MM.1S (cell line): Measurements from ENCODE around the gene KIAA1671.

Source experiments
- DNase-seq: peaks from one replicate; pipeline ENCODE4 v3.0.0-alpha.2; 2015
- H2AFZ ChIP-seq: fragments of 300-600 bp; sonication (generic); 2 replicates; pipeline ENCODE4 v1.6.0; 2016; ENCODE audit warnings: antibody characterized with exemption, low read length
- H3F3A ChIP-seq: fragments of 300-600 bp; sonication (generic); 2 replicates; pipeline ENCODE4 v1.6.1; 2016; ENCODE audit warnings: mild to moderate bottlenecking, antibody characterized with exemption, low read length, moderate library complexity, mixed read lengths; ENCODE audit not compliant: insufficient read depth
- H3K27ac ChIP-seq: fragments of 300-600 bp; sonication (generic); 2 replicates; pipeline ENCODE4 v1.5.1; 2016; ENCODE audit warnings: mild to moderate bottlenecking, low read length
- H3K27me3 ChIP-seq: fragments of 300-600 bp; sonication (generic); replicated peaks from 2 replicates; pipeline ENCODE4 v1.6.0; 2016; ENCODE audit warnings: low read length; ENCODE audit not compliant: insufficient read depth
- H3K36me3 ChIP-seq: fragments of 300-600 bp; sonication (generic); replicated peaks from 2 replicates; pipeline ENCODE4 v1.6.1; 2016; ENCODE audit warnings: mild to moderate bottlenecking, low read length, mixed read lengths; ENCODE audit not compliant: insufficient read depth
- H3K4me1 ChIP-seq: fragments of 300-600 bp; sonication (generic); 2 replicates; pipeline ENCODE4 v1.6.1; 2016; ENCODE audit warnings: low read length, mixed read lengths
- H3K4me2 ChIP-seq: fragments of 300-600 bp; sonication (generic); 2 replicates; pipeline ENCODE4 v1.6.0; 2016; ENCODE audit warnings: low read depth, low read length
- H3K4me3 ChIP-seq: fragments of 300-600 bp; sonication (generic); 2 replicates; pipeline ENCODE4 v1.5.1; 2016; ENCODE audit warnings: low read length, mixed read lengths
- H3K79me2 ChIP-seq: fragments of 300-600 bp; sonication (generic); 2 replicates; pipeline ENCODE4 v1.6.1; 2016; ENCODE audit warnings: mixed run types, low read length, mixed read lengths
- H3K9ac ChIP-seq: fragments of 300-600 bp; sonication (generic); 2 replicates; pipeline ENCODE4 v1.6.1; 2016; ENCODE audit warnings: low read length, mixed read lengths
- H3K9me2 ChIP-seq: fragments of 300-600 bp; sonication (generic); replicated peaks from 2 replicates; pipeline ENCODE4 v1.6.1; 2016; ENCODE audit warnings: mild to moderate bottlenecking, low read length, mixed read lengths; ENCODE audit not compliant: insufficient read depth
- H3K9me3 ChIP-seq: fragments of 300-600 bp; sonication (generic); replicated peaks from 2 replicates; pipeline ENCODE4 v1.6.1; 2016; ENCODE audit warnings: mild to moderate bottlenecking, low read length, mixed read lengths; ENCODE audit not compliant: insufficient read depth
- H4K20me1 ChIP-seq: fragments of 300-600 bp; sonication (generic); 2 replicates; pipeline ENCODE4 v1.6.1; 2016; ENCODE audit warnings: mild to moderate bottlenecking, low read length, moderate library complexity, mixed read lengths; ENCODE audit not compliant: insufficient read depth
- CTCF ChIP-seq: fragments of 300-600 bp; sonication (generic); IDR thresholded peaks from 2 replicates; pipeline ENCODE4 v1.5.1; 2016; ENCODE audit warnings: antibody characterized with exemption, low read length, mixed read lengths
- EZH2 ChIP-seq: fragments of 300-600 bp; sonication (generic); optimal IDR thresholded peaks from 2 replicates; pipeline ENCODE3; 2017; ENCODE audit warnings: low read depth, mild to moderate bottlenecking, antibody characterized with exemption, low read length, mixed read lengths
- EZH2phosphoT487 ChIP-seq: fragments of 300-600 bp; sonication (generic); IDR thresholded peaks from 2 replicates; pipeline ENCODE4 v1.6.1; 2018; ENCODE audit warnings: antibody characterized with exemption, low read length

KIAA1671 gene

GRCh38 chr22:25193548-25193947, 241.0 kb downstream of the KIAA1671 start:
- H3K4me1 ChIP-seq: no peaks in the 10 kb centered on the region
- H3K4me3 ChIP-seq: no peak overlapping the region
- H3K27ac ChIP-seq: no peak overlapping the region
- no peaks in the 10 kb centered on the region for H4K20me1 ChIP-seq
- H3K9me2 ChIP-seq: no peaks in the 10 kb centered on the region
- H3K36me3 ChIP-seq: no peaks in the 10 kb centered on the region
- TF ChIP-seq EZH2: no peak
- TF ChIP-seq CTCF: no peak
- TF ChIP-seq EZH2phosphoT487: no peak
- peaks cover 20% of the 10 kb centered on the region for H3K27me3 ChIP-seq
- no peaks in the 10 kb centered on the region for H3F3A ChIP-seq
- no peak overlapping the region for H2AFZ ChIP-seq
- no peaks in the 10 kb centered on the region for H3K79me2 ChIP-seq
- peak; percentile 21 for DNase-seq
- no peak overlapping the region for H3K4me2 ChIP-seq
- H3K9me3 ChIP-seq: no peaks in the 10 kb centered on the region
- no peak overlapping the region for H3K9ac ChIP-seq

- no peaks in the 10 kb centered on the region for H3F3A ChIP-seq
- H3K79me2 ChIP-seq: no peaks in the 10 kb centered on the region
- no peaks in the 10 kb centered on the region for H3K9me2 ChIP-seq
- H3K9ac ChIP-seq: no peak overlapping the region
- H4K20me1 ChIP-seq: no peaks in the 10 kb centered on the region
- H3K4me2 ChIP-seq: no peak overlapping the region
- TF ChIP-seq EZH2phosphoT487 (no peak), CTCF (no peak), EZH2 (no peak)
- no peaks in the 10 kb centered on the region for H3K9me3 ChIP-seq
- no peak overlapping the region for H3K4me3 ChIP-seq
- no peaks in the 10 kb centered on the region for H3K4me1 ChIP-seq
- no peak for DNase-seq
- H2AFZ ChIP-seq: no peak overlapping the region
- no peaks in the 10 kb centered on the region for H3K36me3 ChIP-seq
- H3K27me3 ChIP-seq: peaks cover 41% of the 10 kb centered on the region
- H3K27ac ChIP-seq: no peak overlapping the region
These were observed 243.8 kb downstream of the KIAA1671 start for GRCh38 chr22:25196326-25196725.

GRCh38 chr22:25197340-25197739, 244.8 kb downstream of the KIAA1671 start:
- no peaks in the 10 kb centered on the region for H4K20me1 ChIP-seq
- no peak for DNase-seq
- no peaks in the 10 kb centered on the region for H3K9me3 ChIP-seq
- H2AFZ ChIP-seq: no peak overlapping the region
- no peak overlapping the region for H3K4me2 ChIP-seq
- no peak overlapping the region for H3K27ac ChIP-seq
- no peaks in the 10 kb centered on the region for H3K79me2 ChIP-seq
- TF ChIP-seq EZH2phosphoT487 (no peak), EZH2 (no peak), CTCF (no peak)
- H3K27me3 ChIP-seq: peaks cover 44% of the 10 kb centered on the region
- H3K4me3 ChIP-seq: no peak overlapping the region
- H3K9me2 ChIP-seq: no peaks in the 10 kb centered on the region
- H3K9ac ChIP-seq: no peak overlapping the region
- H3K4me1 ChIP-seq: no peaks in the 10 kb centered on the region
- no peaks in the 10 kb centered on the region for H3K36me3 ChIP-seq
- H3F3A ChIP-seq: no peaks in the 10 kb centered on the region
